Brain microvascular endothelial cell (primary cell): ENCODE results near the gene PKNOX2.

ENCODE experiments used
- DNase-seq: peaks from one replicate; pipeline ENCODE4 v3.0.0-alpha.2; 2020
- H3K27ac ChIP-seq: fragments of 250-450 bp; sonication (Bioruptor Pico); 2 replicates; pipeline ENCODE4 v1.5.1; 2020; ENCODE audit warnings: mild to moderate bottlenecking, moderate library complexity
- H3K27me3 ChIP-seq: fragments of 250-450 bp; sonication (Bioruptor Pico); replicated peaks from 2 replicates; pipeline ENCODE4 v1.5.1; 2020; ENCODE audit warnings: mild to moderate bottlenecking
- H3K36me3 ChIP-seq: fragments of 250-450 bp; sonication (Bioruptor Pico); replicated peaks from 2 replicates; pipeline ENCODE4 v1.5.1; 2020; ENCODE audit warnings: mild to moderate bottlenecking
- H3K4me3 ChIP-seq: 2 replicates; pipeline ENCODE4 v1.5.1; 2011; ENCODE audit warnings: low read depth, mild to moderate bottlenecking, control low read depth, low read length, moderate library complexity
- CTCF ChIP-seq: IDR thresholded peaks from 2 replicates; pipeline ENCODE4 v1.5.1; 2011; ENCODE audit warnings: low read depth, mild to moderate bottlenecking, moderate library complexity, low read length, control low read depth, inconsistent platforms; ENCODE audit errors: missing control alignments
- in situ Hi-C: cut with HindIII; loops from 2 replicates; pipeline ENCODE4 v1.10.0; 2017; ENCODE audit warnings: low sequenced_read_pairs, low pct_ligation_motif_present

Gene PKNOX2

GRCh38 chr11:125267548-125267947, 103.0 kb downstream of the PKNOX2 start:
- in situ Hi-C loops, result no loop called here
- no peaks in the 10 kb centered on the region for H3K27me3 ChIP-seq
- TF ChIP-seq CTCF, result no peak
- no peak for DNase-seq
- H3K27ac ChIP-seq, result no peak overlapping the region
- no peaks in the 10 kb centered on the region for H3K36me3 ChIP-seq
- H3K4me3 ChIP-seq, result no peak overlapping the region

- DNase-seq, result peak; percentile 35
- no peaks in the 10 kb centered on the region for H3K27me3 ChIP-seq
- H3K27ac ChIP-seq, result peak overlapping the region; percentile 16
- in situ Hi-C loops, result no loop called here
- H3K4me3 ChIP-seq, result no peak overlapping the region
- H3K36me3 ChIP-seq, result no peaks in the 10 kb centered on the region
- no peak for TF ChIP-seq CTCF
Observed at GRCh38 chr11:125268611-125269010, 104.1 kb downstream of the PKNOX2 start.

GRCh38 chr11:125270106-125270505, 105.6 kb downstream of the PKNOX2 start:
- in situ Hi-C loops, result no loop called here
- H3K36me3 ChIP-seq, result no peaks in the 10 kb centered on the region
- H3K27ac ChIP-seq, result no peak overlapping the region
- H3K4me3 ChIP-seq, result no peak overlapping the region
- DNase-seq, result no peak
- no peaks in the 10 kb centered on the region for H3K27me3 ChIP-seq
- no peak for TF ChIP-seq CTCF

- Histone ChIP-seq H3K27ac (no peak overlapping the region), H3K36me3 (no peaks in the 10 kb centered on the region), H3K27me3 (no peaks in the 10 kb centered on the region), H3K4me3 (no peak overlapping the region)
- peak; percentile 30 for DNase-seq
- in situ Hi-C loops, result no loop called here
- no peak for TF ChIP-seq CTCF
Observed at GRCh38 chr11:125270711-125271110, 106.2 kb downstream of the PKNOX2 start.

- no peaks in the 10 kb centered on the region for H3K27me3 ChIP-seq
- no peak for DNase-seq
- TF ChIP-seq CTCF, result no peak
- no peak overlapping the region for H3K4me3 ChIP-seq
- no peak overlapping the region for H3K27ac ChIP-seq
- H3K36me3 ChIP-seq, result no peaks in the 10 kb centered on the region
- in situ Hi-C loops, result no loop called here
Observed at GRCh38 chr11:125271483-125272091, 107.0 kb downstream of the PKNOX2 start.

- no peak for TF ChIP-seq CTCF
- H3K4me3 ChIP-seq, result no peak overlapping the region
- in situ Hi-C loops, result no loop called here
- no peaks in the 10 kb centered on the region for H3K36me3 ChIP-seq
- H3K27ac ChIP-seq, result no peak overlapping the region
- peak; percentile 25 for DNase-seq
- H3K27me3 ChIP-seq, result no peaks in the 10 kb centered on the region
Observed at GRCh38 chr11:125272092-125272491, 107.5 kb downstream of the PKNOX2 start.
